ENCODE measurements around the gene ARHGDIB. TPM values are rescaled to one million over a fixed set of nuclear protein-coding genes. Genes with fewer than 3 reads are reported as not detected.

Gene ARHGDIB
- total and polyA plus RNA-seq, 10 of the 15 experiments (the other 5 are each of a cell fraction or from before 2014, with no cell fraction given), result 796 to 2,849 (median 1,346) TPM

- no peaks in the 10 kb centered on the region for H3K79me2 ChIP-seq (ENCODE audit: control insufficient read depth, insufficient read depth, low read length)
- H2AFZ ChIP-seq (ENCODE audit: control insufficient read depth, low read depth, low read length), result no peak overlapping the region
- H3K4me2 ChIP-seq (ENCODE audit: control insufficient read depth, insufficient read depth), result no peak overlapping the region
- H3K4me1 ChIP-seq (ENCODE audit: control insufficient read depth, insufficient read depth, low read length), result no peaks in the 10 kb centered on the region
- no peak overlapping the region for H3K9ac ChIP-seq (ENCODE audit: control insufficient read depth, insufficient read depth, low read length)
- intact Hi-C loops (cut with micrococcal nuclease; ENCODE audit: unreplicated experiment), result no loop called here
- RAD21 ChIA-PET (ENCODE audit: unreplicated experiment), result no interaction called here
- H4K20me1 ChIP-seq (ENCODE audit: control insufficient read depth, insufficient read depth), result no peaks in the 10 kb centered on the region
- no peak for DNase-seq (ENCODE audit: low read depth, low spot score)
- no peak overlapping the region for H3K27ac ChIP-seq (ENCODE audit: control insufficient read depth, insufficient read depth)
- no peaks in the 10 kb centered on the region for H3K27me3 ChIP-seq (replicated peaks in 1 of 2; ENCODE audit: control insufficient read depth in 2 of 2, insufficient read depth in 2 of 2, low read length in 1 of 2)
- POLR2A ChIA-PET, result interaction anchor here (0.5 kb wide), 1 partner anchor 68 kb away, joined by 3 read pairs; no protein-coding TSS in a partner anchor
- FAIRE-seq, result no peak
- CTCF ChIA-PET, result no interaction called here
- 93% methylated on average over 2 of the region's 2 CpGs for WGBS (ENCODE audit: insufficient coverage, insufficient replicate concordance, low lambda C conversion rate, missing lambda C conversion rate)
- SMC1A ChIA-PET (ENCODE audit: uncharacterized antibody, unreplicated experiment), result interaction anchor here (0.8 to 1.1 kb wide), 2 partner anchors 16 to 60 kb away, joined by 3 read pairs; no protein-coding TSS in a partner anchor
- no peak for ATAC-seq
- in situ Hi-C loops (cut with MboI), result no loop called here
- BruUV-seq (replicated peaks), result no TSS peak
- H3K9me3 ChIP-seq (replicated peaks; ENCODE audit: control insufficient read depth, insufficient read depth, low read length), result no peaks in the 10 kb centered on the region
- TF ChIP-seq MXI1 (IDR thresholded peaks at IDR 0.05; ENCODE audit: low read depth, low read length) (no peak), ETV6 (conservative IDR thresholded peaks at IDR 0.05 in 1 of 2, IDR thresholded peaks at IDR 0.05 in 1 of 2; ENCODE audit: borderline replicate concordance in 1 of 2, low read depth in 1 of 2) (no peak), POLR2AphosphoS2 (IDR thresholded peaks at IDR 0.05; ENCODE audit: low read depth, low read length) (no peak), HSF1 (IDR thresholded peaks at IDR 0.05; ENCODE audit: low read depth, low read length) (no peak), SKIL (IDR thresholded peaks at IDR 0.05; ENCODE audit: low read depth, poor library complexity, severe bottlenecking) (no peak), SIX5 (IDR thresholded peaks at IDR 0.05; ENCODE audit: low read depth, low read length, severe bottlenecking) (no peak), MAX (IDR thresholded peaks at IDR 0.05; ENCODE audit: low read depth, low read length) (no peak), ATF7 (IDR thresholded peaks at IDR 0.05; ENCODE audit: low read depth) (no peak), BACH1 (IDR thresholded peaks at IDR 0.05; ENCODE audit: borderline replicate concordance) (no peak), PAX8 (IDR thresholded peaks at IDR 0.05) (no peak), CHD1 (IDR thresholded peaks at IDR 0.05; ENCODE audit: low read depth, low read length) (no peak), SMAD1 (IDR thresholded peaks at IDR 0.05; ENCODE audit: low read depth, partially characterized antibody) (no peak), TARDBP (IDR thresholded peaks at IDR 0.05; ENCODE audit: borderline replicate concordance) (no peak), ZBTB33 (IDR thresholded peaks at IDR 0.05) (no peak), MTA3 (IDR thresholded peaks at IDR 0.05; ENCODE audit: borderline replicate concordance, low read length) (no peak)
- 0 out of 4 replicates have a peak, but pooled peaks cover 0 to 5% of the 10 kb centered on the region in 2 experiments for H3K36me3 ChIP-seq (ENCODE audit: control insufficient read depth in 2 of 2, insufficient read depth in 2 of 2, low read length in 1 of 2)
- no peak overlapping the region for H3K4me3 ChIP-seq
Measured at GRCh38 chr12:14915736-14916135, 45.7 kb downstream of the ARHGDIB start.

Data from GM12878 (cell line).